ENCODE measurements around the gene PCDHB9.
"Not testable (repeated sequence)": the region's sequence is repeated elsewhere in the genome, so short reads cannot be mapped to it uniquely, and the experiment has no call there.

Gene PCDHB9

GRCh38 chr5:141172381-141173204 is 14.4 kb upstream of the PCDHB9 start, which contains the start of gene PCDHB7:
Gene PCDHB7, plus strand, starts transcription at chr5:141172644. Its CDS starts 192 bp downstream, at chr5:141172836.
- no peak for TF ChIP-seq SNAI2 (CRISPR knock-in tag; IDR thresholded peaks at IDR 0.05)
- TF ChIP-seq, protein P1, sequence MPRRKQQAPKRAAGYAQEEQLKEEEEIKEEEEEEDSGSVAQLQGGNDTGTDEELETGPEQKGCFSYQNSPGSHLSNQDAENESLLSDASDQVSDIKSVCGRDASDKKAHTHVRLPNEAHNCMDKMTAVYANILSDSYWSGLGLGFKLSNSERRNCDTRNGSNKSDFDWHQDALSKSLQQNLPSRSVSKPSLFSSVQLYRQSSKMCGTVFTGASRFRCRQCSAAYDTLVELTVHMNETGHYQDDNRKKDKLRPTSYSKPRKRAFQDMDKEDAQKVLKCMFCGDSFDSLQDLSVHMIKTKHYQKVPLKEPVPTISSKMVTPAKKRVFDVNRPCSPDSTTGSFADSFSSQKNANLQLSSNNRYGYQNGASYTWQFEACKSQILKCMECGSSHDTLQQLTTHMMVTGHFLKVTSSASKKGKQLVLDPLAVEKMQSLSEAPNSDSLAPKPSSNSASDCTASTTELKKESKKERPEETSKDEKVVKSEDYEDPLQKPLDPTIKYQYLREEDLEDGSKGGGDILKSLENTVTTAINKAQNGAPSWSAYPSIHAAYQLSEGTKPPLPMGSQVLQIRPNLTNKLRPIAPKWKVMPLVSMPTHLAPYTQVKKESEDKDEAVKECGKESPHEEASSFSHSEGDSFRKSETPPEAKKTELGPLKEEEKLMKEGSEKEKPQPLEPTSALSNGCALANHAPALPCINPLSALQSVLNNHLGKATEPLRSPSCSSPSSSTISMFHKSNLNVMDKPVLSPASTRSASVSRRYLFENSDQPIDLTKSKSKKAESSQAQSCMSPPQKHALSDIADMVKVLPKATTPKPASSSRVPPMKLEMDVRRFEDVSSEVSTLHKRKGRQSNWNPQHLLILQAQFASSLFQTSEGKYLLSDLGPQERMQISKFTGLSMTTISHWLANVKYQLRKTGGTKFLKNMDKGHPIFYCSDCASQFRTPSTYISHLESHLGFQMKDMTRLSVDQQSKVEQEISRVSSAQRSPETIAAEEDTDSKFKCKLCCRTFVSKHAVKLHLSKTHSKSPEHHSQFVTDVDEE (CRISPR knock-in tag; IDR thresholded peaks at IDR 0.05), result no peak
- TF ChIP-seq ZFP30 (CRISPR knock-in tag; IDR thresholded peaks at IDR 0.05), result no peak
- no peak for TF ChIP-seq ZFP3 (CRISPR knock-in tag; IDR thresholded peaks at IDR 0.05)
- no peak for TF ChIP-seq ESRRG (CRISPR knock-in tag; IDR thresholded peaks at IDR 0.05)
- TF ChIP-seq PPARA (CRISPR knock-in tag; IDR thresholded peaks at IDR 0.05; ENCODE audit: borderline replicate concordance), result no peak
- TF ChIP-seq POU6F1 (CRISPR knock-in tag; IDR thresholded peaks at IDR 0.05; ENCODE audit: borderline replicate concordance, low read depth), result no peak
- TF ChIP-seq CSDC2 (CRISPR knock-in tag; IDR thresholded peaks at IDR 0.05), result no peak
- TF ChIP-seq BACH2 (CRISPR knock-in tag; IDR thresholded peaks at IDR 0.05; ENCODE audit: borderline replicate concordance), result no peak
- no peak for TF ChIP-seq RARB (CRISPR knock-in tag; IDR thresholded peaks at IDR 0.05)
- ATAC-seq, result peak; percentile 42; the same call in 1 of the 3 replicates

DNA sequence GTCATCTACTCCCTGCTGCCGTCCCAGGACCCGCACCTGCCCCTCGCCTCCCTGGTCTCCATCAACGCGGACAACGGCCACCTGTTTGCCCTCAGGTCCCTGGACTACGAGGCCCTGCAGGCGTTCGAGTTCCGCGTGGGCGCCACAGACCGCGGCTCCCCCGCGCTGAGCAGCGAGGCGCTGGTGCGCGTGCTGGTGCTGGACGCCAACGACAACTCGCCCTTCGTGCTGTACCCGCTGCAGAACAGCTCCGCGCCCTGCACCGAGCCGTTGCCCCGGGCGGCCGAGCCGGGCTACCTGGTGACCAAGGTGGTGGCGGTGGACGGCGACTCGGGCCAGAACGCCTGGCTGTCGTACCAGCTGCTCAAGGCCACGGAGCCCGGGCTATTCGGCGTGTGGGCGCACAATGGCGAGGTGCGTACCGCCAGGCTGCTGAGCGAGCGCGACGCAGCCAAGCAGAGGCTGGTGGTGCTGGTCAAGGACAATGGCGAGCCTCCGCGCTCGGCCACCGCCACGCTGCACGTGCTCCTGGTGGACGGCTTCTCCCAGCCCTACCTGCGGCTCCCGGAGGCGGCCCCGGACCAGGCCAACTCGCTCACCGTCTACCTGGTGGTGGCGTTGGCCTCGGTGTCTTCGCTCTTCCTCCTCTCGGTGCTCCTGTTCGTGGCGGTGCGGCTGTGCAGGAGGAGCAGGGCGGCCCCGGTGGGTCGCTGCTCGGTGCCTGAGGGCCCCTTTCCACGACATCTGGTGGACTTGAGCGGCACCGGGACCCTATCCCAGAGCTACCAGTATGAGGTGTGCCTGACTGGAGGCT is 12.5 kb upstream of the PCDHB9 start:
- not testable (repeated sequence) for ATAC-seq

DNA sequence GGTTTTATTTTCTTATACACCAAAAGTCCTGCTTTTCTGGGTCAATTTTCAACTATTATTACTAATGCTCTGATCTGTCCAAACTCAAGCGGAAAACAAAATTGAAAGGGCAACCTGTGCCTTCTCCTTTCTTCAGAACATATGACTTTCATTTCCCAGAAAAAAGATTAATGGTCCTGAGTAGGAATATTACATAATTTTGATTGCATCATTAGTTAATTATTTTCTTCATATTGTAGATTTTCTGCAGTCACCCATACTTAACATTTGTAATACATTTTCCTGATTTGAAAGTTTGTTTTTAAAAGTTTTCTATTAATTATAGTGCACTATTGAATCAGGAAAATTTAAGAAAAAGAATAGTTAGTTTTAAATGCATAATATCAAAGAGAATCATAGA is 11.0 kb upstream of the PCDHB9 start:
- TF ChIP-seq ZNF8 (CRISPR knock-in tag; IDR thresholded peaks at IDR 0.05) (no peak), ZNF70 (CRISPR knock-in tag; IDR thresholded peaks at IDR 0.05) (no peak), ZNF565 (CRISPR knock-in tag; conservative IDR thresholded peaks at IDR 0.05; ENCODE audit: low read depth) (no peak), ZC3H10 (CRISPR knock-in tag; IDR thresholded peaks at IDR 0.05) (no peak), RARB (CRISPR knock-in tag; IDR thresholded peaks at IDR 0.05) (no peak)
- ATAC-seq, result no peak

DNA sequence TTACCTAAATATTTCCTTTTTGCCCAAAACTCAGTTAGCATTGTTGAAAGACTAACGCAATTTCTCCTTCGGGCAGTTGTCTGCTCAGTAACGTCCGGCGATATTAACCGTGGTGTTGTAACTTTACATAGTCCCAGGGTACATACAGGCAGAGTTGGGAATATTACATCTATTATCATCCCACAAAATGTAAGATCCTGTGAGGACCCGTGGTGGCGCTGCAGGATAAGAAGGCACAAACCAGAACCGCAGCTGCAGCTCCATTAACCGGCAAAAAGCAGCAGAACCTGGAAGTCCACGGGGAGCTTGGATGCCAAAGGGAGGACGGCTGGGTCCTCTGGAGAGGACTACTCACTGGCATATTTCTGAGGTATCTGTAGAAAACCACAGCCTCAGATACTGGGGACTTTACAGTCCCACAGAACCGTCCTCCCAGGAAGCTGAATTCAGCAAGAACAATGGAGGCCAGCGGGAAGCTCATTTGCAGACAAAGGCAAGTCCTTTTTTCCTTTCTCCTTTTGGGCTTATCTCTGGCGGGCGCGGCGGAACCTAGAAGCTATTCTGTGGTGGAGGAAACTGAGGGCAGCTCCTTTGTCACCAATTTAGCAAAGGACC is 9.3 kb upstream of the PCDHB9 start, which contains the start of gene PCDHB8:
Gene PCDHB8, plus strand, starts transcription at position 214 of the 615 bp plus-strand sequence. Its CDS starts 245 bp downstream, at position 459.
- peak; percentile 88 for ATAC-seq

GRCh38 chr5:141179371-141179770 is 7.6 kb upstream of the PCDHB9 start:
- ATAC-seq, result not testable (repeated sequence)

DNA sequence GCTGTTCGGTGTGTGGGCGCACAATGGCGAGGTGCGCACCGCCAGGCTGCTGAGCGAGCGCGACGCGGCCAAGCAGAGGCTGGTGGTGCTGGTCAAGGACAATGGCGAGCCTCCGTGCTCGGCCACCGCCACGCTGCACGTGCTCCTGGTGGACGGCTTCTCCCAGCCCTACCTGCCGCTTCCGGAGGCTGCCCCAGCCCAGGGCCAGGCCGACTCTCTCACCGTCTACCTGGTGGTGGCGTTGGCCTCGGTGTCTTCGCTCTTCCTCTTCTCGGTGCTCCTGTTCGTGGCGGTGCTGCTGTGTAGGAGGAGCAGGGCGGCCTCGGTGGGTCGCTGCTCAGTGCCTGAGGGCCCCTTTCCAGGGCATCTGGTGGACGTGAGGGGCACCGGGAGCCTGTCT is 7.1 kb upstream of the PCDHB9 start:
- not testable (repeated sequence) for ATAC-seq

GRCh38 chr5:141180313-141180712 is 6.6 kb upstream of the PCDHB9 start:
- no peak for ATAC-seq
- TF ChIP-seq TOX (CRISPR knock-in tag; IDR thresholded peaks at IDR 0.05; ENCODE audit: borderline replicate concordance) (no peak), SNAI2 (CRISPR knock-in tag; IDR thresholded peaks at IDR 0.05) (no peak), ZC3H10 (CRISPR knock-in tag; IDR thresholded peaks at IDR 0.05) (no peak), ISL1 (CRISPR knock-in tag; IDR thresholded peaks at IDR 0.05) (no peak), ARNTL (CRISPR knock-in tag; IDR thresholded peaks at IDR 0.05; ENCODE audit: borderline replicate concordance, low read depth) (no peak), ZNF70 (CRISPR knock-in tag; IDR thresholded peaks at IDR 0.05) (no peak)
- TF ChIP-seq, protein P2, sequence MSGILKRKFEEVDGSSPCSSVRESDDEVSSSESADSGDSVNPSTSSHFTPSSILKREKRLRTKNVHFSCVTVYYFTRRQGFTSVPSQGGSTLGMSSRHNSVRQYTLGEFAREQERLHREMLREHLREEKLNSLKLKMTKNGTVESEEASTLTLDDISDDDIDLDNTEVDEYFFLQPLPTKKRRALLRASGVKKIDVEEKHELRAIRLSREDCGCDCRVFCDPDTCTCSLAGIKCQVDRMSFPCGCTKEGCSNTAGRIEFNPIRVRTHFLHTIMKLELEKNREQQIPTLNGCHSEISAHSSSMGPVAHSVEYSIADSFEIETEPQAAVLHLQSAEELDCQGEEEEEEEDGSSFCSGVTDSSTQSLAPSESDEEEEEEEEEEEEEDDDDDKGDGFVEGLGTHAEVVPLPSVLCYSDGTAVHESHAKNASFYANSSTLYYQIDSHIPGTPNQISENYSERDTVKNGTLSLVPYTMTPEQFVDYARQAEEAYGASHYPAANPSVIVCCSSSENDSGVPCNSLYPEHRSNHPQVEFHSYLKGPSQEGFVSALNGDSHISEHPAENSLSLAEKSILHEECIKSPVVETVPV (CRISPR knock-in tag; IDR thresholded peaks at IDR 0.05), result no peak
